Dermis blood vessel endothelial cell (primary cell): ENCODE data around the gene ADGRL3. TPM values are rescaled to one million over a fixed set of nuclear protein-coding genes. Genes with fewer than 3 reads are reported as not detected.
"Not testable (repeated sequence)": the region's sequence is repeated elsewhere in the genome, so short reads cannot be mapped to it uniquely, and the experiment has no call there.

ENCODE experiments used
- DNase-seq: peaks from one replicate; pipeline ENCODE4 v3.0.0; 2010
- total RNA-seq: library from RNA; depleted of rRNA; stranded (reverse); fragments of >200 nt; gene quantifications from 2 replicates; pipeline ENCODE4 v1.2.3, GENCODE V29; 2014

The ADGRL3 gene
- total RNA-seq, 1 donor from 2014 or later = under 0.01 TPM

DNA sequence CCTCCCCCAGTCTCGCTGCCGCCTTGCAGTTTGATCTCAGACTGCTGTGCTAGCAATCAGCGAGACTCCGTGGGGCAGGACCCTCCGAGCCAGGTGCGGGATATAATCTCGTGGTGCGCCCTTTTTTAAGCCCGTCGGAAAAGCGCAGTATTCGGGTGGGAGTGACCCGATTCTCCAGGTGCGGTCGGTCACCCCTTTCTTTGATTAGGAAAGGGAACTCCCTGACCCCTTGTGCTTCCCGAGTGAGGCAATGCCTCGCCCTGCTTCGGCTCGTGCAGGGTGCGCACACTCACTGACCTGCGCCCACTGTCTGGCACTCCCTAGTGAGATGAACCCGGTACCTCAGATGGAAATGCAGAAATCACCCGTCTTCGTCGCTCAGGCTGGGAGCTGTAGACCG is 172.7 kb downstream of the ADGRL3 start:
- DNase-seq = not testable (repeated sequence)

DNA sequence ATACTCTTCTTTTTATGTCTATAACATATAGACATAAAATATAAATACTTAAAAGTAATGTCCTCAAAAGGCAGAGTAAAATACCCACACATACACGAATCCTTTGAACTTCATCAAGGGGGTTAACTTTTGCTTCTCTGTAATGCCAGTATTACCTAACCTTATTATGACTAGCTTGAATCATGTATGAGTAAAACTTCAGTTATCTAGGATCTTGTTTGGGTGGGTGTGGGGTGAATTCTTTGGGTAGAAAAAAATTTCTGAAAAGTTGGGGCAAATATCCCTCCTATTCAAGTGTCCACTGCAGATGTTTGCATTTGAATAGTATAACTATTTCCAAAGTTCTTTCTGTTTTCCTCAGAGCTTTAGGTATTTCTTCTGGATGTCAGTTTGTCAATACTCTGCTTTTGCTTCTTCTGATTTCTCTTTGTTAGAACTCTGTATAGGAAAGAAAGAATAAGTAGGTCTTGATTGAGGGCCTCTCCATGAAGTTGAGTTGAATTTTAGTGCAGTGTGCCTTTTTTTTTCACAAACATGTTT is 173.8 kb downstream of the ADGRL3 start:
- DNase-seq = no peak

DNA sequence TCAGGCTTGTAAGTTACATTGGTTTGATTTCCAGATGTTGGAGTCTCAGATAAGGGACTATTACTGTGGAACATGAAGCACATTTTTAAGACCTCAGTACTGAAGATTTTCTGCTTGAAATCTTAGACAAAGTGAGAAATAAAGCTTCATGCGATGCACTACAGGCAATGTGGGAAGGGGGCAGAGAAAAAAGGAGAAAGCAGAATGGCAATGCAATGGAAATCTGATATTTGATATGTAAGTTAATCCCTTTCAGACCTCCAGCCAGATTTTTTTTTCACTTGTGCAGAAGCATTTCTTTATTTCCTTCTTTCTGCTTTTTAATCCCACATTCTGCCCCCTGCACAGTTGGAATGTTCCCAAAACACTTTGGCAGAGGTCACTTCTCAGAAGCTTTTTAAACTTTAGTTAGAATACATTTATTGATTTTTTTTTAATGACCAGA is 174.3 kb downstream of the ADGRL3 start:
- DNase-seq = no peak

DNA sequence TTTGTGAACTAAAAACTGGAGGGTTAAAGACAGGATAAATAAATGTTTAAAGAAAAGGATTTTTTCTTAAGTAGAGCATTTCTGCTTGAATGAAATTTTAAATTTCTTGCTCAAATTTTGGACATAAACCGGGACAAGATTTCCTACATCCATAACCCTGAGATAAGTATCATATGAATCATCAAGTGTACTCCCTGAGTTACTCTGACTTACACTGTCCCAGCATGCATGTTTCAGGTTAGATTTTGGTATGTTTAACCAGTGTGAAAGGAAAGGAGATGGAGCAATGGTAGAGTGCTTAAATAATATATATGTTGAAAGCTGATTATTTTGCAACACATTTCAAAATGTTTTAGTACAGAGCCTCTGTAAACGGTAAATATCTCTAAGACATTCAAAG is 175.2 kb downstream of the ADGRL3 start:
- no peak for DNase-seq

DNA sequence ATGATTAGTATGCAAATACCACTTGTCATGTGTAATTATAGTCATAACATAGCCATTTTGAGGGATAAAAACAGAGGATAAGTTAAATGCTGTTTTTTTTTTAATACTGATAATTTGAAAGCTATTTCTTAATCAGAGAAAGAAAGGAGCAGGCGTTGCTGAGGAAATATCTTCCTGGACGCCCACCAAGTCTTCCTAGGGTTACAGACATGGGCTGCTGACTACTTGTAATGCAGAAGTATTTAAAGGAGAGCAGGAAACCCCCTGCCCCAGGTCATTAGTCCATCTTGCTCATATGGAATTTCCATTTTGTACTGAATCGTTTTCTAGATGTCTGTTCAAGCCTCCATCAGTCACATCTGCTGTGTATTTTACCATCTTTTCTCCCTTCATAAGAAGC is 176.2 kb downstream of the ADGRL3 start:
- no peak for DNase-seq

DNA sequence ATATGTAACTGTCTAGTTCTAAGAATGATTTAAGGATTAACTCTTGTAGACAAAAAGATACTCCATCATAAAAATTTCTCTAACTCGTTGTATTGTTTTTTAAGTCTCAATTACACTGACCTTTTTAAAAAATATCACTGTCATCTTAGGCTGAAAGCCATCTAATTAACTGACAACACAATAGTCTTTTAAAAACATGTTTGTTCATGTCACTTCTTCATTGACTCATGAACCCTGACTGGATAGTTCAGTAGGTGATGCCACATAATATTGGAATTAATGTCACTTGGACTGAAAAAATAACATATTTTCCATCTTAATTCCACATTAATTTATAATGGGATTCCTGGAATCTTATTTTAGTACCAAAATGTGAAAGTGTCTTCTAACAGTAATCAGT is 179.3 kb downstream of the ADGRL3 start:
- DNase-seq = no peak

DNA sequence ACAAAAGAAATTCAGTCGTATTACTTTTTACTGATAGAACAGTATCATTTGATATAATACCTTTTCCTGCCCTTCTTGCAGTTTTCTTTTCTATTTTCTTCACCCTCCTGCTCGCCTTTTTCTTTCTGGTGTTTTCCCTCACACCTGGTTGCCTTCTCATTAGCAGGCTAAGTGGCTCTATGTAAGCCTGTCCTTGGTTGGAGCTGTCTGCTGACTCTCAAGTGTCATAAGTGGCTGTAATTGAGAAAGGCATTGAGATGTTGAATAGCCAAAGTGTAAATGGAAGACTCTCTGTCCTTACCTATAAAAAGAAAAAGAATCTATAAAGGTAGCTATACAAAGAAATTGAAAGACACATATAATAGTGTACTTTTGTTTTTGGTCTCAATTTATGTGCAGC is 180.7 kb downstream of the ADGRL3 start:
- DNase-seq = no peak

DNA sequence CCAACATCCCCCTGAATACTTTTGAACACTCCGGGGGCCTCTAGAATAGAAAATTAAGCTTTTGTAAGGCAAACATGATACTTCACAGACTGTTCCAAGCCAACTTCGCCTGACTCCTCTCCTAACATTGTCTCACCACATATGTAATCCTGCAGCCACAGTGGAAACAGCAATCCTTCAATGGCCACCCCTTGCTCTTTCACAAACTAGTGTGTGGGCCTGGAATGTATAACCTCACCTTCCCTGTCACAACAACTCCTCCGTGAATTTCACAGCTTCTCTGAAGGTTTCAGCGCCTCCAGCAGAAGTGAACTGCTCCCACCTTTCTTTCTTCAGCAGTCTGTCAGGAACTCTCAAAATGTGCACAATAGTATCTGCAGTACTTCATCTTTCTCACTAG is 185.1 kb downstream of the ADGRL3 start:
- DNase-seq = no peak

DNA sequence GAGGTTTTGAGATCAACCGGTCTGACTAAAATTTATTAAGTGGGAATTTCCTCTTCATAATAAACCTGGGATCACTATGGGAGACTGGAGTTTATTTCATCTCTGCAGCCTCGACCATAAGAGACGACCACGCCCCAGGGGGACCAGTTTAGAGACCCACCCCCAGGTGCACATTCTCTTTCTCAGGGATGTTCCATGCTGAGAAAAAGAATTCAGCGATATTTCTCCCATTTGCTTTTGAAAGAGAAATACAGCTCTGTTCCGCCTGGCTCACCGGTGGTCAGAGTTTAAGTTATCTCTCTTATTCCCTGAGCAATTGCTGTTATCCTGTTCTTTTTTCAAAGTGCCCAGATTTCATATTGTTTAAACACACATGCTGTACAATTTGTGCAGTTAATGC is 187.2 kb downstream of the ADGRL3 start:
- DNase-seq = not testable (repeated sequence)

DNA sequence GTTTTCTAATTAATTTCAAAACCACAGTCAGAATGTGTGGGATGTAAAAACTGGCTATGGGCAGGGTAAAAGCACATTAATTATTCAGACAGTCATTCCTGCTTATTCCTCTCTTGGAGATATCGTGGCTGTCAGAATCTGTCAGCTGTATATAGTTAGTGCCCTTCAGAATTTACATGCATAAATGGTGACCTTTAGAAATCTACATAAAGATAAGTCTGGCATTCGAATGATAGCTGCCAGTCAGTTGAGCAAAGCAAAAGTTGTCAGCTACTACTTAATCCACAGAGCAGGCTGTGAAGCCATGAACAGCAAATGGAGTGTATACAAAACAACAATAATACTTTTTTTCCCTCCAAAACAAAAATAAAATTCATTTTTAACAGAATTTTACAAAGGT is 189.5 kb downstream of the ADGRL3 start:
- no peak for DNase-seq

DNA sequence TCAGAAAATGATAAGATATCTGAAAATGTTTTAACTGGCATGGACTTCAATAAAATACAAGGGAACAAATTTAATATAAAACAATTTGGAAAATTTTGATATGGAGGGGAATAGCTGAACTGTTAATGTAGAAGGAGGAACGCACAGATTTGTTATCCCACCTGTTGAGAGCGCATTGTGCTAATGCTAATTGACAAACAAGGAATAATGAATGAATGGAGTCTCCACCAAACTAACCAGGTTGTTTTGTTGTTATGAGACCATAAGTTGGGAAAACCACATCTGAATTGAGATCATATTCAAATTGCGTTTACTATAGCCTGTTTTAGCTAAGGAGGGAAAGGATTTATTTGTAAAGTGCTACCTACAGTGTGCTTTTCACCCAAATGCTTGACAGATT is 195.6 kb downstream of the ADGRL3 start:
- no peak for DNase-seq

DNA sequence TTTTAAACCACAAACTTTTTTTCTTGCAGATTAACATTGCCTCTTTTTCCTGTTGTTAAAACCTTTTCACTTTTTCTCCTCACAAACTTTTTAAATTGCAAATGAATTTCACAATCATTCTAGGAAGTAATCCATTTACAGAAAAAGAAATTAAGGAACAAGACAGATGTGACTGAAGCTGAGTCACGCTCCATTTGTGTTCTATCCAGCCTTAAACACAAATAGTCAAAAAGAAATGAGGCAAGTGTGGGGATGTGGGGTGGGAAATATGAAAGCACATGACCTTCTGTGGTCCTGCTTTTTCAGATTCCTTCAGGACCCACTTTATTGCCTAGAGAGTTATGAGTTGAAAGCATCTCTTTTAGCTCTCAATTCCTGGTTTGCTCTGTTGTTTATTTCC is 197.0 kb downstream of the ADGRL3 start:
- no peak for DNase-seq

DNA sequence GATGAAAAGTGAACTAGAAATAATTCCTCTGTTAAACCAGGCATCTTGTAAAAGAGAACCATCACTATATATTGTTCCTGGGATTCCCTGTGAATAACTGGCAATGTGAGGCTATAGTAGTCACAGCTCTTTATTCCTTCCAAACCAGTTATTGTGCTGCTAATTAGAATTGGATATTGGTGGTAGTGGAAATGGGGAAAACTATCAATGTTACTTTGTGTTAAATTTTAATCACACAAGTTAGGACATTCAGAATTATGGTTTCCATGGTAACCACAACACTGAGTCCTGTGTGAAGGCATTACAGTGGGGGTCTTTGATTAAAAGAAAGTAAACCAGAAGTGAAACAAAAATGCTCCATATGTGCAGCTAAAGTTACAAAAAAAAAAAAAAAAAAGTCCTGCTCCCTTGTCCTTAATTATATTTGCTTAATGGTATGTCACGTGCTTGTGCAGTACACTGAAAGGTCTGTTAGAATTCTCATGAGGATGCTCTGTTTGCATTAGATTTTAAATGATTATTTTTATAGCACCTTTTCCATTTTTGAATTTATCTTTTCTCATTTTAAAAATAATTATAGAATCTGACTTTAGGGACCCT is 200.4 kb downstream of the ADGRL3 start:
- DNase-seq = no peak

DNA sequence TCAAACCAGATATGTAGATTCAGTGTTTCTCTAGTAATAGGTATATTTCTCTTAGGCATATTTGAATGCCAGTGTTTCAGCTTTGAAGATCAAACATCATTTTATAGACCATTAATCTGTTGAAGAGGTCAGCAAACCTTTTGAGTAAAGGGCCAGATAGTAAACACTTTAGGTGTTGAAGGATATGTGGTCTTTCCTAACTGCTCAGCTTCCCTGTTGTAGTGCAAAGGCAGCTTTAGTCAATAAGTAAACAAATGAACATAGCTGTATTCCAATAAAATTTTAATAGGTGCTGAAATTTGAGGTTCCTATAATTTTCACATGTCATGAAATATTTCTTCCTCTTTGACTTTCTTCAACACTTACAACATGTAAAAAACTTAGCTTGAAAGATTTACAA is 201.6 kb downstream of the ADGRL3 start:
- DNase-seq = no peak

DNA sequence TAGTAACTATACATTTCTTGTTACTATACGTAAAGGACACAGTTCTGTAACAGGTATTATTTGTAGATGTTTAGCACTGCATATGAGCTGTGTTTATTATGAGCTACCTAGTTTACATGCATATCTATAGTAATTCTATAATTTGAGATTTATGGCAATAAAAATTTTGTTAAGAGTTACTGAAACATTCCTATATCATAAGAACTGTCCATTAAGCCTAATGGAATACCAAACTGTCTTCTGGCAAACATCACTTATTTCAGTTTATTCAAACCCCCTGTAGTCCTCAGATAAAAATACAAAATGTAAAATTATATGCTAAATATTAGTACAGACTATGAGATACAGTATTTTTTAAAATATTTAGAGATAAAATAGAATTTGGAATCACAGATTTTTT is 205.2 kb downstream of the ADGRL3 start:
- DNase-seq = no peak

DNA sequence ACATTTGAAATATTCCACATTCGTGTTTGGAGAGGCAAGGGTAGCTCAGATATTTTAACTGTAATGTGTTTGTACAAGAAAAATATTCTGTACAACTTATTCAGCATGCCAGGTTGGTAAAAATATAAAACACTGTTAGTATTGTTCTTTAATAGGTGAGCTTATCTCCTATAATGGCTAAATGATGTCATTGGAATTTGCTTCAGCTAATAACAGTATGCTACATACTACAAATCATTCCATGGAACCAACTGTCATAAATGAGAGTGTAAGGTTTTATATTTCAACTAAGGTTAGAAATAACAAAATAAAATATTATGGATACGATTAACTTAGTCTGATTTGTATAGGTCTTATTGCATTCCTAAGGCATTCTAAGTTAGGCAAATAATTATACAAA is 206.6 kb downstream of the ADGRL3 start:
- no peak for DNase-seq

DNA sequence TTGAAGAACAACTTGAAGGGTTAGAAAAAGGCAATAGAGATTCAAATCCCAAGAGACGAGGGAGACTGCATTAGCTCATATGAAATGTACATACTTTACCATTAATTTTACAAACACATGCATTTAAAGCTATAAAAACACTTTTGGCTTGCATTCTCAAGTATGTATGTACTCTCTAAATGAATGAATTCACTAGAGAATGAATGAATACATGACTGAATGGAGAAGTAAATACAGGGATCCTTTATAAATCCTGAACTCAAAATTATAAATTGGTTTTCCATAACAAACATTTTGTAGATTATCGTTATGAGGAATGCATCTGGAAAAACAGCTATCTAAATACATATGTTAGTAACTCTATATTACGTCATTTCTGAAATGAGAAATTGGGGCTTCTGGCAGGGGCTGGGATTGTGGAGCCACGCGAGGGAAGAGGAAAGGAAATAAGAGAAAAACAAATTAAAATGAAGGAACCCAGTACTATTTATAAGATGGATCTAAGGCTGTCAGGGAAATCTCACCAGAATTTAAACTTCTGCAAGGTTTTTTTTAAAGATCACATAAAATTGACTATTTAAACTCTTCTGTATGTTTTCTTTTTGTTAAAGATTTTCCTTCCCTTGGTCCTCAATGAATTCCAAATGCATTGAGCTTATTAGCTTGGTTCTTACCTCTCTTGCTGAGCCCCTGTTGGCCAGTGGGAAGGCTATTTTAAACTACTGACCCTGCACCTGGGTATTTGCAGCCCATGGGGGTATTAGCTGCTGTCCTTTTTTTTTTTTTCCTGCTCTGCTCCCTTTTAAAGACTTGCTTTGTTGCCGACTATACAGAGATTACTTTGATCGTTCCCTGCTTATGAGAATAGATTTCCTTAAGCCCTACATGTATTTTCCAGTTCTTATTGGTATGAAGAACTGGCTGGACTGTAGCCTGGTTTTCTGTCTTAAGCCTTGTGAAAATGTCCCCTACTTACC is 207.8 kb downstream of the ADGRL3 start:
- DNase-seq = no peak

DNA sequence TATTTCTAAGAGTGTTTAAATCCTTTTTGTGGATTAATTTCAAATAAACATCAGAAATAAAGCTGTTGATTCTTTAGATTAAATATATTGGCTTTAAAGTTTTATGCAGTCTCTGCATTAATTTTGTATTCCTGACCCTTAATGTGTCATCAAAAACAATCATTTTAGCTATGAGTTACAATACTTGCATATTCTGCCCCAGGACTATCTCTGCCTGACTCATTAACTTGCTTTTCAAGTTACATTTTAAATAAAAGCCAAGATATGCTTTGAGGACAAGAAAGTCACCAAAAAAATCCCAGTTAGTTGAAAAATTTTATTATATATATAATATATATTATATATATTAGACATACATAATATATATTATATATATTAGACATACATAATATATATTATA is 208.7 kb downstream of the ADGRL3 start:
- no peak for DNase-seq

DNA sequence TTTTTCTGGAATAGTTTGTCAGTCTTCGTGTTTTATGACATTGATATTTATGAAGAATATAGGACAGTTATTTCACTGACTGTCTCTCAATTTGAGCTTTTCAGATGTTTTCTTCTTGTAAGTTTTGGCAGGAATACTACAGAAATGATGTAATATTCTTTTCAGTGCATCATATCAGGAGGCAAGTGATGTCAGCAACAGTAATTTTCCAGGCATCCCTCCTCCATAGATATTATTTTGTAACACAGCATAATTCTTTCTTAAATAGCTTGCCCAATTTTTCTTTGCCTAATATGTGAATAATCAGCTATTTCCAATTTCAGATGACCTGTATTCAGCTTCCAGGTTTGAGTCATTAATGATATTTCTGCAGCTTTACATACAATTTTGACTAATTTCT is 211.1 kb downstream of the ADGRL3 start:
- DNase-seq = no peak

DNA sequence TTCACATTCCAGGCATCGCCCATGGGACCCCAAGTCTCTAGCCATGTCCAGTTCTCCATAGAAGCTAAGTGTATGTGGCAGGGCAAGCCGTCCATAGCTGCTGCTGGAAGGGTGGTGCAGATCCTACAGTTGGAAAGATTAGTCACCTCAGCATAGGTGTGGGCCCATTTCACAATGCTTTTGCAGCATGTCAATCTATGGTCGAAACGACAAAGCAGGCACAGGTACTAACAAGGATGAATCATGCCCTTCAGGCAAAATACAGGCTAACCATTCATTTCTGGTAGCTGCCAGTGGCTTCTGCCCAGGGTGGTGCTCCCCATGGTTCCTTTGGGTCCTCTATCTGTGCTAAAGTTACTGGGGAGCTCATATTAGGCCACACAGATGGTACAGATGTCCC is 225.2 kb downstream of the ADGRL3 start:
- DNase-seq = no peak

DNA sequence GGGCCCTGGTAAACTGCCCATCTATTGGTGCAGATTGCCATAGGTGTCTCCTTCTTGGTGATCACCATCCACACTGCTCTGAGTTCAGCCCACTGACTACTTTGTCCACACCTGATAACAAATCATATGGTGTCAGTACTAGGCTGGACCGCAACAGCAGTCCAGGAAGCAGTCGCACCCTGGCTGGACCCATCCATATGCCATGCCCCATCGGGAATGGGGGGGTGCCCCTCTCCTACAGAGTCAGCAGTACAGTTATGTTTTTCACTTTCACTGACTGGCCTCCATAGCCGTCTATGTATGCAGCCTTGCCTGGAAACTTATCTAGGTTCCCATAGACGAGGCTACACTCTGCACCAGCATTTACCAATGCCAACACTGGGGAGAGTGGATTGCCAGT is 226.1 kb downstream of the ADGRL3 start:
- no peak for DNase-seq

DNA sequence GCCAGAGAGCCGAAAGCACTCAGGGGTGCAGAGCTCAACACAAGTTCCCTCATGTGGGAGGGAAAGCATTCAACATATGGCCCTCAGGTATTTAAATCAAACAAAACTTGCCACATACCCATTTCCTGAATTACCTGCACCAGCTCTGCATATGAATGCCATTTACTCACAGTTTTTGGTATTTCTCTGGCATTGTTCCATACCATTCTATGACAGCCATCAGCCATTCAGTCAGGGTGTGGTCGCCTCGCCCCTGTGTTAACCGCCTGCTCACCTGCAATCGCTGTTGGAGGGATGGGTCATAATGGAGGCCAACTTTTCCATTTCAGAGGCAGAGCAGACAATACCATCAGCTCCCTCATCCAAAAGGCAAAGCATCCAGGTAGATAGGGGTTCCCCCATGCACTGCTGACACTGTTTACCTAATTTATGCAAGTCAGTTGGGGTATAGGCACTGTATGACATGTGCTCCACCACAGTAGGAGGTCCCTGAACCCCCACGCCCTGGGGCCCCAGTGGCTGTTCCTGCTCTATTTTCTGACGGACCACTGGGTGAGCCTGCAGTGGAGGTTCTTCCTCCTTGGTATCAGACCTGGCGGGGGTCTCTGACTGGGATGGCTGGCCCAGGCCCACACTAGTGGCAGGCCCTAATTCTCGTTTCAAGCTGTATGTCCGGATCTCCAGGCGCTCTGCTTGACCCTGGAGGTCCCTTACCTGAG is 227.1 kb downstream of the ADGRL3 start:
- DNase-seq = no peak

DNA sequence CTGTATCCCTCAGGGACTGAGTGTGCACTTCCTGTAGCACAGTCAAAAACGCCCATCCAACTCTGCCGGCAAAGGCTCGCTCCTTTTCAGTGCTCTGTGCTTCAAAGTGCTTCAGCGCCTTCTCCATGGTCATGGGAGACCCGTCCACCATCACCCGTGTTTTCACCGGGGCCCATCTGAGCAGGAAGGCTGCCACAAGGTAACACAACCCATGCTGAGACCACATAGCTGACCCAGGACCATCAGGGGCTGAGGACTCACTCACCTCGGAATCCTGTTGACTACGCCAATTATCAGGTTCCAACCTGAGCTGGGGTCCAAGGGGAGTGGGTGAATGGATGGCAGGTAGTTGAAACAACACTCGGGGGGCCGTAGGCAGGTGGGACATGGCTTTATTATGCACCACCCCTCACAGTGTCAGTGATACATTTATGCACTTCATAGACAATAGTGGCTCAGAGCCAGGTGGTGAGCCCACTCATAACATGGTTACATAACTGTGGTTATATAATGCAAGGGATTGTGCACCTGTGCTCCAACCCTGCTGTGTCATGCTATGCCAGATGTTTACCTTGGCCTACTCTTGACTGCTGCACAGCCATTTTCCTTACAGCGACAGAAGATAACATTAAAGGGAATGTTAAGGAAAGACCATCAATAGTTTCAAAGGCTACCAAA is 227.8 kb downstream of the ADGRL3 start:
- DNase-seq = no peak
